ENCODE data around the gene ST8SIA4. TPM values are rescaled to one million over a fixed set of nuclear protein-coding genes. Genes with fewer than 3 reads are reported as not detected.

ST8SIA4 gene
- total and polyA plus RNA-seq, 10 of the 15 experiments (the other 5 are each of a cell fraction or from before 2014, with no cell fraction given) = 4.4 to 30.9 (median 19.5) TPM

DNA sequence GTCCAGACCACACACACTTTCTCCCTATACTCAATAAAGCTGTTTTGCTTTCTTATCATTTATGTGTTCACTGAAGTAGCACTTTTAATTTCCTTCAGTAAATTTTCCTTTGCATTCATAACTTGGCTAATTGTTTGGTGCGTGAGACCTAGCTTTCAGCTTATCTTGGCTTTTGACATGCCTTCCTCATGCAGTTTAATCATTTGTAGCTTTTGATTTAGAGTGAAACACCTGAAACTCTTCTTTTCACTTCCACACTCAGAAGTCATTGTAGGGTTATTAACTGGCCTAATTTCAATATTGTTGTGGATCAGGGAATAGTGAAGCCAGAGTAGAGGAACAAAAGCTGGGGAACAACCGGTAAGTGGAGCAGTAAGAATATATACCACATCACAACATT, 114.7 kb downstream of the ST8SIA4 start (continued):
- TF ChIP-seq, protein P1, sequence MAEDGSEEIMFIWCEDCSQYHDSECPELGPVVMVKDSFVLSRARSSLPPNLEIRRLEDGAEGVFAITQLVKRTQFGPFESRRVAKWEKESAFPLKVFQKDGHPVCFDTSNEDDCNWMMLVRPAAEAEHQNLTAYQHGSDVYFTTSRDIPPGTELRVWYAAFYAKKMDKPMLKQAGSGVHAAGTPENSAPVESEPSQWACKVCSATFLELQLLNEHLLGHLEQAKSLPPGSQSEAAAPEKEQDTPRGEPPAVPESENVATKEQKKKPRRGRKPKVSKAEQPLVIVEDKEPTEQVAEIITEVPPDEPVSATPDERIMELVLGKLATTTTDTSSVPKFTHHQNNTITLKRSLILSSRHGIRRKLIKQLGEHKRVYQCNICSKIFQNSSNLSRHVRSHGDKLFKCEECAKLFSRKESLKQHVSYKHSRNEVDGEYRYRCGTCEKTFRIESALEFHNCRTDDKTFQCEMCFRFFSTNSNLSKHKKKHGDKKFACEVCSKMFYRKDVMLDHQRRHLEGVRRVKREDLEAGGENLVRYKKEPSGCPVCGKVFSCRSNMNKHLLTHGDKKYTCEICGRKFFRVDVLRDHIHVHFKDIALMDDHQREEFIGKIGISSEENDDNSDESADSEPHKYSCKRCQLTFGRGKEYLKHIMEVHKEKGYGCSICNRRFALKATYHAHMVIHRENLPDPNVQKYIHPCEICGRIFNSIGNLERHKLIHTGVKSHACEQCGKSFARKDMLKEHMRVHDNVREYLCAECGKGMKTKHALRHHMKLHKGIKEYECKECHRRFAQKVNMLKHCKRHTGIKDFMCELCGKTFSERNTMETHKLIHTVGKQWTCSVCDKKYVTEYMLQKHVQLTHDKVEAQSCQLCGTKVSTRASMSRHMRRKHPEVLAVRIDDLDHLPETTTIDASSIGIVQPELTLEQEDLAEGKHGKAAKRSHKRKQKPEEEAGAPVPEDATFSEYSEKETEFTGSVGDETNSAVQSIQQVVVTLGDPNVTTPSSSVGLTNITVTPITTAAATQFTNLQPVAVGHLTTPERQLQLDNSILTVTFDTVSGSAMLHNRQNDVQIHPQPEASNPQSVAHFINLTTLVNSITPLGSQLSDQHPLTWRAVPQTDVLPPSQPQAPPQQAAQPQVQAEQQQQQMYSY (CRISPR knock-in tag; IDR thresholded peaks at IDR 0.05) = no peak
- TF ChIP-seq, protein P2, sequence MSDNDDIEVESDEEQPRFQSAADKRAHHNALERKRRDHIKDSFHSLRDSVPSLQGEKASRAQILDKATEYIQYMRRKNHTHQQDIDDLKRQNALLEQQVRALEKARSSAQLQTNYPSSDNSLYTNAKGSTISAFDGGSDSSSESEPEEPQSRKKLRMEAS (IDR thresholded peaks at IDR 0.05; ENCODE audit: low read depth, low read length) = no peak
- TF ChIP-seq RFX5 (IDR thresholded peaks at IDR 0.05; ENCODE audit: low read depth, low read length) (no peak), ZZZ3 (IDR thresholded peaks at IDR 0.05; ENCODE audit: control insufficient read depth, insufficient read length, low read depth) (no peak)
- TF ChIP-seq, protein P3, sequence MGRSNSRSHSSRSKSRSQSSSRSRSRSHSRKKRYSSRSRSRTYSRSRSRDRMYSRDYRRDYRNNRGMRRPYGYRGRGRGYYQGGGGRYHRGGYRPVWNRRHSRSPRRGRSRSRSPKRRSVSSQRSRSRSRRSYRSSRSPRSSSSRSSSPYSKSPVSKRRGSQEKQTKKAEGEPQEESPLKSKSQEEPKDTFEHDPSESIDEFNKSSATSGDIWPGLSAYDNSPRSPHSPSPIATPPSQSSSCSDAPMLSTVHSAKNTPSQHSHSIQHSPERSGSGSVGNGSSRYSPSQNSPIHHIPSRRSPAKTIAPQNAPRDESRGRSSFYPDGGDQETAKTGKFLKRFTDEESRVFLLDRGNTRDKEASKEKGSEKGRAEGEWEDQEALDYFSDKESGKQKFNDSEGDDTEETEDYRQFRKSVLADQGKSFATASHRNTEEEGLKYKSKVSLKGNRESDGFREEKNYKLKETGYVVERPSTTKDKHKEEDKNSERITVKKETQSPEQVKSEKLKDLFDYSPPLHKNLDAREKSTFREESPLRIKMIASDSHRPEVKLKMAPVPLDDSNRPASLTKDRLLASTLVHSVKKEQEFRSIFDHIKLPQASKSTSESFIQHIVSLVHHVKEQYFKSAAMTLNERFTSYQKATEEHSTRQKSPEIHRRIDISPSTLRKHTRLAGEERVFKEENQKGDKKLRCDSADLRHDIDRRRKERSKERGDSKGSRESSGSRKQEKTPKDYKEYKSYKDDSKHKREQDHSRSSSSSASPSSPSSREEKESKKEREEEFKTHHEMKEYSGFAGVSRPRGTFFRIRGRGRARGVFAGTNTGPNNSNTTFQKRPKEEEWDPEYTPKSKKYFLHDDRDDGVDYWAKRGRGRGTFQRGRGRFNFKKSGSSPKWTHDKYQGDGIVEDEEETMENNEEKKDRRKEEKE (IDR thresholded peaks at IDR 0.05) = no peak

Data from GM12878 (cell line).